T47D (cell line): ENCODE data around the gene ZNF507.

Experiments used
- DNase-seq, 2 experiments: peaks; one replicate each; pipeline versions ENCODE4 v3.0.0 to v3.0.0-alpha.2; 2011 to 2012; ENCODE audit warnings: low read depth in 1 of 2, low spot score in 1 of 2
- JUND ChIP-seq: IDR thresholded peaks from 2 replicates; pipeline ENCODE4 v1.6.1; 2012; ENCODE audit warnings: low read depth
- in situ Hi-C: cut with HindIII; loops from 2 replicates; pipeline ENCODE4 v1.10.0; 2016; ENCODE audit warnings: low sequenced_read_pairs, low pct_unique_long_range_greater_than_20kb

Gene ZNF507

GRCh38 chr19:32396046-32396652 is 50.7 kb downstream of the ZNF507 start:
- TF ChIP-seq JUND = no peak
- no peak for DNase-seq
- in situ Hi-C loops = no loop called here

GRCh38 chr19:32397671-32398101 is 52.3 kb downstream of the ZNF507 start:
- TF ChIP-seq JUND = no peak
- in situ Hi-C loops = no loop called here
- no peak for DNase-seq

GRCh38 chr19:32401992-32402391 is 56.6 kb downstream of the ZNF507 start:
- no peak for DNase-seq
- TF ChIP-seq JUND = no peak
- in situ Hi-C loops = no loop called here

GRCh38 chr19:32403291-32403995 is 58.0 kb downstream of the ZNF507 start:
- DNase-seq = no peak
- no peak for TF ChIP-seq JUND
- in situ Hi-C loops = no loop called here

GRCh38 chr19:32404213-32404932 is 59.0 kb downstream of the ZNF507 start:
- in situ Hi-C loops = no loop called here
- TF ChIP-seq JUND = no peak
- DNase-seq = no peak

- TF ChIP-seq JUND = no peak
- peak; percentile 14 to 46 for DNase-seq
- in situ Hi-C loops = no loop called here
Measured at GRCh38 chr19:32404933-32405430, 59.6 kb downstream of the ZNF507 start.

- in situ Hi-C loops = no loop called here
- no peak for TF ChIP-seq JUND
- peak; percentile 78 to 91 for DNase-seq
Measured at GRCh38 chr19:32405431-32406160, 60.2 kb downstream of the ZNF507 start, which contains the start of gene DPY19L3. TSS of gene DPY19L3 (plus strand) at chr19:32405770. CDS start at chr19:32408254, 2,484 bp downstream.

GRCh38 chr19:32406161-32407003 is 61.0 kb downstream of the ZNF507 start:
- TF ChIP-seq JUND = no peak
- DNase-seq = no peak
- in situ Hi-C loops = no loop called here

GRCh38 chr19:32407004-32407992 is 61.9 kb downstream of the ZNF507 start:
- no peak for TF ChIP-seq JUND
- in situ Hi-C loops = no loop called here
- peak in 1 of 2 experiments; percentile 10 for DNase-seq

GRCh38 chr19:32415246-32415645 is 69.8 kb downstream of the ZNF507 start:
- in situ Hi-C loops = no loop called here

More at GRCh38 chr19:32415246-32415645, 69.8 kb downstream of the ZNF507 start:
- no peak for TF ChIP-seq JUND
- no peak for DNase-seq
